HEK293 (cell line): ENCODE results near the gene ASB4.

Source experiments
- CTCF ChIP-seq: fragments of 450-650 bp; formaldehyde crosslinking; IDR thresholded peaks from 2 replicates; pipeline ENCODE4 v1.5.1; 2016; ENCODE audit warnings: missing biosample characterization, missing genetic modification characterization
- INSM2 ChIP-seq: fragments of 450-650 bp; formaldehyde crosslinking; IDR thresholded peaks from 2 replicates; pipeline ENCODE4 v1.5.1; 2016; ENCODE audit warnings: missing biosample characterization, missing genetic modification characterization
- KLF10 ChIP-seq: fragments of 450-650 bp; IDR thresholded peaks from 2 replicates; pipeline ENCODE4 v1.5.1; 2018; ENCODE audit warnings: missing biosample characterization, mild to moderate bottlenecking, missing genetic modification characterization
- TRIM28 ChIP-seq: IDR thresholded peaks from 2 replicates; pipeline ENCODE4 v1.6.1; 2011; ENCODE audit warnings: low read length, control low read depth, borderline replicate concordance
- ZBTB49 ChIP-seq: fragments of 450-650 bp; formaldehyde crosslinking; IDR thresholded peaks from 2 replicates; pipeline ENCODE4 v1.5.1; 2016; ENCODE audit warnings: missing biosample characterization, missing genetic modification characterization, low read depth
- ZNF10 ChIP-seq: fragments of 450-650 bp; formaldehyde crosslinking; IDR thresholded peaks from 2 replicates; pipeline ENCODE4 v1.5.1; 2017; ENCODE audit warnings: missing biosample characterization, missing genetic modification characterization
- ZNF350 ChIP-seq: fragments of 450-650 bp; formaldehyde crosslinking; IDR thresholded peaks from 2 replicates; pipeline ENCODE4 v1.5.0; 2017; ENCODE audit warnings: missing biosample characterization, mild to moderate bottlenecking, missing genetic modification characterization
- ZNF639 ChIP-seq: fragments of 450-650 bp; formaldehyde crosslinking; IDR thresholded peaks from 2 replicates; pipeline ENCODE4 v1.5.1; 2016; ENCODE audit warnings: missing biosample characterization, missing genetic modification characterization
- ZNF658 ChIP-seq: fragments of 450-650 bp; formaldehyde crosslinking; IDR thresholded peaks from 2 replicates; pipeline ENCODE4; 2016; ENCODE audit warnings: missing biosample characterization, missing genetic modification characterization
- ZNF768 ChIP-seq: fragments of 450-650 bp; formaldehyde crosslinking; IDR thresholded peaks from 2 replicates; pipeline ENCODE4 v1.5.1; 2018; ENCODE audit warnings: missing biosample characterization, mild to moderate bottlenecking, missing genetic modification characterization
- ZNF830 ChIP-seq: fragments of 450-650 bp; IDR thresholded peaks from 2 replicates; pipeline ENCODE4 v1.5.0; 2018; ENCODE audit warnings: missing biosample characterization, missing genetic modification characterization, low read depth, mild to moderate bottlenecking, moderate library complexity
- ZSCAN30 ChIP-seq: fragments of 450-650 bp; IDR thresholded peaks from 2 replicates; pipeline ENCODE4 v1.5.1; 2018; ENCODE audit warnings: missing biosample characterization, mild to moderate bottlenecking, missing genetic modification characterization, moderate library complexity

- TF ChIP-seq ZNF639 (tag by site-specific recombination) (no peak), KLF10 (tag by site-specific recombination) (no peak), CTCF (no peak), ZNF830 (tag by site-specific recombination) (no peak), ZNF350 (tag by site-specific recombination) (no peak), INSM2 (no peak), ZBTB49 (tag by site-specific recombination) (no peak), ZNF10 (tag by site-specific recombination) (no peak), TRIM28 (no peak), ZNF658 (tag by site-specific recombination) (no peak), ZSCAN30 (tag by site-specific recombination) (no peak), ZNF768 (tag by site-specific recombination) (no peak)
Observed at GRCh38 chr7:95586951-95587301, 101.2 kb downstream of the ASB4 start.
